ENCODE data around the gene ZBTB48. TPM values are rescaled to one million over a fixed set of nuclear protein-coding genes. Genes with fewer than 3 reads are reported as not detected.

Gene ZBTB48
- total RNA-seq, 2 donors from 2014 or later, result 28.2 to 31.0 TPM

GRCh38 chr1:6538956-6539355 is 40.8 kb upstream of the ZBTB48 start:
- Histone ChIP-seq H3K4me3 (ENCODE audit: low read length) (no peak overlapping the region), H3K27me3 (ENCODE audit: control insufficient read depth, insufficient read depth, low read length, poor library complexity, severe bottlenecking) (no peaks in the 10 kb centered on the region), H3K27ac (ENCODE audit: low read depth, low read length) (no peak overlapping the region), H3K36me3 (ENCODE audit: control insufficient read depth, insufficient read depth, low read length) (peaks cover 54% of the 10 kb centered on the region), H3K9ac (ENCODE audit: extremely low read depth, low read length, poor library complexity, severe bottlenecking) (no peak overlapping the region), H3K4me1 (ENCODE audit: control insufficient read depth, insufficient read depth, low read length) (no peaks in the 10 kb centered on the region), H3K9me3 (ENCODE audit: control insufficient read depth, low read length) (no peaks in the 10 kb centered on the region)
- no peaks in the 10 kb centered on the region for H3K27me3 Mint-ChIP-seq (ENCODE audit: insufficient read depth)
- peaks cover 7% of the 10 kb centered on the region for H3K4me1 Mint-ChIP-seq
- no peak overlapping the region for H3K4me3 Mint-ChIP-seq
- DNase-seq, result no peak
- no peak overlapping the region for H3K27ac Mint-ChIP-seq
- H3K36me3 Mint-ChIP-seq (ENCODE audit: low read depth), result peaks cover 45% of the 10 kb centered on the region
- TF ChIP-seq CTCF (conservative IDR thresholded peaks at IDR 0.05), result no peak
- WGBS, 2 experiments (ENCODE audit: insufficient coverage in 1 of 2, insufficient read length in 1 of 2), result 33 to 82% methylated on average over 1 to 3 of the region's 3 CpGs
- H3K9me3 Mint-ChIP-seq, result no peaks in the 10 kb centered on the region

GRCh38 chr1:6544831-6545230 is 35.0 kb upstream of the ZBTB48 start:
- no peak for DNase-seq
- Mint-ChIP-seq H3K9me3 (no peaks in the 10 kb centered on the region), H3K27ac (no peak overlapping the region), H3K4me3 (no peak overlapping the region), H3K27me3 (ENCODE audit: insufficient read depth) (no peaks in the 10 kb centered on the region), H3K4me1 (no peaks in the 10 kb centered on the region), H3K36me3 (ENCODE audit: low read depth) (peaks cover 67% of the 10 kb centered on the region)
- Histone ChIP-seq H3K27ac (ENCODE audit: low read depth, low read length) (no peak overlapping the region), H3K36me3 (ENCODE audit: control insufficient read depth, insufficient read depth, low read length) (peaks cover 78% of the 10 kb centered on the region), H3K9ac (ENCODE audit: extremely low read depth, low read length, poor library complexity, severe bottlenecking) (no peak overlapping the region), H3K27me3 (ENCODE audit: control insufficient read depth, insufficient read depth, low read length, poor library complexity, severe bottlenecking) (no peaks in the 10 kb centered on the region), H3K4me3 (ENCODE audit: low read length) (no peak overlapping the region), H3K9me3 (ENCODE audit: control insufficient read depth, low read length) (no peaks in the 10 kb centered on the region), H3K4me1 (ENCODE audit: control insufficient read depth, insufficient read depth, low read length) (no peaks in the 10 kb centered on the region)
- WGBS, 2 experiments (ENCODE audit: insufficient coverage in 1 of 2, insufficient read length in 1 of 2), result 97 to 98% methylated on average over 3 of the region's 3 CpGs
- TF ChIP-seq CTCF (conservative IDR thresholded peaks at IDR 0.05), result no peak

- H3K27ac ChIP-seq (ENCODE audit: low read depth, low read length), result no peak overlapping the region
- Mint-ChIP-seq H3K27me3 (ENCODE audit: insufficient read depth) (no peaks in the 10 kb centered on the region), H3K4me1 (no peaks in the 10 kb centered on the region), H3K9me3 (no peaks in the 10 kb centered on the region), H3K4me3 (no peak overlapping the region), H3K27ac (no peak overlapping the region), H3K36me3 (ENCODE audit: low read depth) (peaks cover 72% of the 10 kb centered on the region)
- H3K9me3 ChIP-seq (ENCODE audit: control insufficient read depth, low read length), result no peaks in the 10 kb centered on the region
- H3K27me3 ChIP-seq (ENCODE audit: control insufficient read depth, insufficient read depth, low read length, poor library complexity, severe bottlenecking), result no peaks in the 10 kb centered on the region
- H3K4me1 ChIP-seq (ENCODE audit: control insufficient read depth, insufficient read depth, low read length), result no peaks in the 10 kb centered on the region
- no peak for TF ChIP-seq CTCF (conservative IDR thresholded peaks at IDR 0.05)
- H3K9ac ChIP-seq (ENCODE audit: extremely low read depth, low read length, poor library complexity, severe bottlenecking), result no peak overlapping the region
- no peak overlapping the region for H3K4me3 ChIP-seq (ENCODE audit: low read length)
- 77 to 80% methylated on average over 6 to 10 of the region's 10 CpGs for WGBS, 2 experiments (ENCODE audit: insufficient coverage in 1 of 2, insufficient read length in 1 of 2)
- DNase-seq, result no peak
- H3K36me3 ChIP-seq (ENCODE audit: control insufficient read depth, insufficient read depth, low read length), result peaks cover 83% of the 10 kb centered on the region
Observed at GRCh38 chr1:6545276-6546112, 34.3 kb upstream of the ZBTB48 start.

All from endodermal cell (in vitro differentiated cells).